Upper lobe of left lung (tissue), 6 donors: ENCODE results near the gene KLHL18. TPM values are rescaled to one million over a fixed set of nuclear protein-coding genes. Genes with fewer than 3 reads are reported as not detected.

Experiments
- ATAC-seq, 2 donors: fragments of 200-7000 bp; cut with Tn5 transposase; one replicate each; pipeline ENCODE4 v1.9.1; 2022; ENCODE audit warnings: mild to moderate bottlenecking in 2 of 2, moderate library complexity in 2 of 2; ENCODE audit not compliant: low FRiP score in 2 of 2
- DNase-seq, 2 donors: peaks; one replicate each; pipeline ENCODE4 v3.0.0-alpha.2; 2019 to 2020
- H3K27ac ChIP-seq, 4 donors: fragments of 200-600 bp; sonication (generic); one replicate each; pipeline ENCODE4 v1.5.1; 2016 to 2019
- H3K27me3 ChIP-seq, 4 donors: fragments of 200-600 bp; sonication (generic); one replicate each; pipeline ENCODE4 v1.5.1; 2017 to 2019
- H3K36me3 ChIP-seq, 4 donors: fragments of 200-600 bp; sonication (generic); one replicate each; pipeline ENCODE4 v1.5.1; 2016 to 2019
- H3K4me1 ChIP-seq, 4 donors: fragments of 200-600 bp; sonication (generic); one replicate each; pipeline ENCODE4 v1.5.1; 2018 to 2019
- H3K4me3 ChIP-seq, 4 donors: fragments of 200-600 bp; sonication (generic); one replicate each; pipeline ENCODE4 v1.5.1; 2017 to 2019; ENCODE audit warnings: mild to moderate bottlenecking in 2 of 4, moderate library complexity in 1 of 4
- H3K9me3 ChIP-seq, 4 donors: fragments of 200-600 bp; sonication (generic); one replicate each; pipeline ENCODE4 v1.5.1; 2018 to 2019
- EP300 ChIP-seq, 4 donors: sonication (generic); formaldehyde crosslinking; IDR thresholded peaks; one replicate each; pipeline ENCODE4 v1.5.1; 2017; ENCODE audit warnings: antibody characterized with exemption in 4 of 4, control low read depth in 2 of 4
- POLR2A ChIP-seq, 4 donors: fragments of 450-650 bp; IDR thresholded peaks; one replicate each; pipeline ENCODE4 v1.5.1; 2016 to 2017; ENCODE audit warnings: antibody characterized with exemption in 4 of 4, mild to moderate bottlenecking in 2 of 4
- POLR2AphosphoS5 ChIP-seq, 2 donors: sonication (generic); formaldehyde crosslinking; IDR thresholded peaks; one replicate each; pipeline ENCODE4 v1.5.1; 2017; ENCODE audit warnings: antibody characterized with exemption in 2 of 2
- WGBS, 2 donors: methylation state at CpG; one replicate each; pipeline ENCODE4 v1.1.5; 2017 to 2018; 5-methylcytosine and 5-hydroxymethylcytosine counted together
- total RNA-seq, 6 donors: library from RNA; depleted of rRNA in 4 of 6; stranded (reverse); fragments of >200 nt in 4 of 6; gene quantifications; one replicate each; pipeline versions ENCODE4 v1.1.0 to v1.2.1, GENCODE V29; 2016 to 2021
- TF ChIP-seq, protein P1 (sequence below), 6 experiments: fragments of 450-650 bp in 4 of 6; fragments of 200-600 bp in 2 of 6; sonication (generic) in 2 of 6; IDR thresholded peaks; one replicate each; pipeline ENCODE4 v1.5.1; 2016 to 2019; ENCODE audit warnings: antibody characterized with exemption in 6 of 6
- donor health status: DM: no; HTN: no; CAD: no; lungs with moderate emphysema.
- donor health status: DM: no; HTN: yes; CAD: no; lungs with severe emphysema.

Gene KLHL18
- total RNA-seq, 6 donors from 2014 or later, result 12.6 to 35.5 (median 19.4) TPM

GRCh38 chr3:47370887-47371697, 88.3 kb downstream of the KLHL18 start:
- ATAC-seq, result no peak
- no peaks in the 10 kb centered on the region for H3K9me3 ChIP-seq
- H3K27ac ChIP-seq, result no peak overlapping the region
- H3K36me3 ChIP-seq, result no peaks in the 10 kb centered on the region
- H3K27me3 ChIP-seq, result no peaks in the 10 kb centered on the region
- H3K4me1 ChIP-seq, result peaks cover 0 to 8% (median under 1%) of the 10 kb centered on the region in 4 donors
- TF ChIP-seq EP300 (IDR thresholded peaks at IDR 0.05) (no peak), POLR2AphosphoS5 (IDR thresholded peaks at IDR 0.05) (no peak)
- TF ChIP-seq, protein P1, sequence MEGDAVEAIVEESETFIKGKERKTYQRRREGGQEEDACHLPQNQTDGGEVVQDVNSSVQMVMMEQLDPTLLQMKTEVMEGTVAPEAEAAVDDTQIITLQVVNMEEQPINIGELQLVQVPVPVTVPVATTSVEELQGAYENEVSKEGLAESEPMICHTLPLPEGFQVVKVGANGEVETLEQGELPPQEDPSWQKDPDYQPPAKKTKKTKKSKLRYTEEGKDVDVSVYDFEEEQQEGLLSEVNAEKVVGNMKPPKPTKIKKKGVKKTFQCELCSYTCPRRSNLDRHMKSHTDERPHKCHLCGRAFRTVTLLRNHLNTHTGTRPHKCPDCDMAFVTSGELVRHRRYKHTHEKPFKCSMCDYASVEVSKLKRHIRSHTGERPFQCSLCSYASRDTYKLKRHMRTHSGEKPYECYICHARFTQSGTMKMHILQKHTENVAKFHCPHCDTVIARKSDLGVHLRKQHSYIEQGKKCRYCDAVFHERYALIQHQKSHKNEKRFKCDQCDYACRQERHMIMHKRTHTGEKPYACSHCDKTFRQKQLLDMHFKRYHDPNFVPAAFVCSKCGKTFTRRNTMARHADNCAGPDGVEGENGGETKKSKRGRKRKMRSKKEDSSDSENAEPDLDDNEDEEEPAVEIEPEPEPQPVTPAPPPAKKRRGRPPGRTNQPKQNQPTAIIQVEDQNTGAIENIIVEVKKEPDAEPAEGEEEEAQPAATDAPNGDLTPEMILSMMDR (IDR thresholded peaks at IDR 0.05), result peak in 2 of 6 experiments; percentile 53 to 60
- no peak overlapping the region for H3K4me3 ChIP-seq
- peak in 1 of 2 donors; percentile 42 for DNase-seq
- 38 to 63% methylated on average over 6 to 13 of the region's 13 CpGs for WGBS, 2 donors

DNA sequence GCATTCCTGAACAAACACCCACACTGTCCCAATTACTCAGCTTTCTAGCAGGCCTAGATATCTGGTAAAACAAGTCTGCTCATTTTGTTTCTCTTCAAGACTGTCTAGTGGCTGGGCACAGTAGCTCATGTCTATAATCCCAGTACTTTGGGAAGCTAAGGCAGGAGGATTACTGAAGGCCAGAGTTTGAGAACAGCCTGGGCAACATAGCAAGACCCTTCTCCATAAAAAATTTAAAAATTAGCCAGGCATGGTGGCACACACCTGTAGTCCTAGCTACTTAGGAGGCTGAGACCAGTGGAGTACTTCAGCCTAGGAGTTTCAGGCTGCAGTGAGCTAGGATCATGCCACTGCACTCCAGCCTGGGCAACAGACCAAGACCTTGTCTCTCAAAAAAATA, 91.8 kb downstream of the KLHL18 start:
- DNase-seq, result no peak
- H3K9me3 ChIP-seq, result no peaks in the 10 kb centered on the region
- TF ChIP-seq EP300 (IDR thresholded peaks at IDR 0.05) (no peak), POLR2AphosphoS5 (IDR thresholded peaks at IDR 0.05) (no peak), POLR2A (IDR thresholded peaks at IDR 0.05) (no peak)
- ATAC-seq, result no peak
- peaks cover 3 to 21% (median 11%) of the 10 kb centered on the region in 4 donors for H3K4me1 ChIP-seq
- no peak overlapping the region for H3K27ac ChIP-seq
- no peak overlapping the region for H3K4me3 ChIP-seq
- no peaks in the 10 kb centered on the region for H3K27me3 ChIP-seq
- H3K36me3 ChIP-seq, result no peaks in the 10 kb centered on the region

DNA sequence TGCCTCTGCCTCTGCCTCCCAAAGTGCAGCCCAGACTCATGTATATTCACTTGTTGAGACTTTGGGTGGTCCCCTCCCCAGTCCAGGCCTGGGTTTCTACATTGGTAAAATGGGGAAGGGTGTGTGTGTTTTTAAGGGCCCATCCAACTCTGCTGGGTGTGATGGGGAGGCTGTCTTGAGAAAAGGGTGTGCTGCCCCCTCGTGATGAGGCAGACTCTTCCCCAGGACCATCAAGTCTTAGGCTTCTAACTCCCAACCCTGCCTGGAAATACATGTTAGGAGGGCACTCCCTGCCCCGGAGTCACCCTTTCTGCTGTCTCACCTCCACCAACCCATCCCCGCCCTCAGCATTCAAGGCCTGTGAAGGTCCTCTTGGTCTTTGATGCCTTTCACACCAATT, 93.6 kb downstream of the KLHL18 start:
- WGBS, 2 donors, result 88 to 90% methylated on average over 3 of the region's 3 CpGs

DNA sequence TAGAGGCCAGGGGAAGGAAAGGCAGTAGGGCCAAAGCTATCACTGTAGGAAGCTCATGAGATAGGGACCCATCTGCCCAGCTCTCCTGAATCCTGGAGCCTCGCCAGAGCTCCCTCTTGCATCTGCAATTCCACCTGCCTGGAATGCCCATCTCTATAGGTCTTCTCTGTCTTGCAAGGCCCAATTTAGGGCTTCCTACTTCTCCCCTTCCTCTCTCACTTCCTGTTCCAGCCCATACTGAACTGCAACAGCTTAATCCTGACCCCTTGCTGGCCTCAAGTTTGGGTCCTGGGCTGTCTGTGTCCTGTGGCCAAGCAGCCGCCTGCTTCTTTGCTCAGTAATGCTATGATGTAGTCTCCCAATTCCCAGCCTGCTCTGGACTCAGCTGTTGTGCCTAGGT, 94.4 kb downstream of the KLHL18 start:
- H3K36me3 ChIP-seq, result no peaks in the 10 kb centered on the region
- H3K4me1 ChIP-seq, result peaks cover 15 to 34% (median 21%) of the 10 kb centered on the region in 4 donors
- TF ChIP-seq EP300 (IDR thresholded peaks at IDR 0.05) (no peak), POLR2AphosphoS5 (IDR thresholded peaks at IDR 0.05) (no peak), POLR2A (IDR thresholded peaks at IDR 0.05) (no peak)
- TF ChIP-seq, protein P1 (IDR thresholded peaks at IDR 0.05), result no peak
- WGBS, 2 donors, result 81 to 83% methylated on average over 2 of the region's 2 CpGs
- no peaks in the 10 kb centered on the region for H3K27me3 ChIP-seq
- H3K9me3 ChIP-seq, result no peaks in the 10 kb centered on the region
- DNase-seq, result no peak
- H3K27ac ChIP-seq, result no peak overlapping the region
- H3K4me3 ChIP-seq, result no peak overlapping the region
- ATAC-seq, result no peak

More for the DNA sequence above, 93.6 kb downstream of the KLHL18 start:
- H3K36me3 ChIP-seq, result no peaks in the 10 kb centered on the region
- no peak overlapping the region for H3K27ac ChIP-seq
- H3K4me3 ChIP-seq, result no peak overlapping the region
- TF ChIP-seq POLR2AphosphoS5 (IDR thresholded peaks at IDR 0.05), result no peak
- no peak for TF ChIP-seq POLR2A (IDR thresholded peaks at IDR 0.05)
- TF ChIP-seq, protein P1 (IDR thresholded peaks at IDR 0.05), result no peak
- no peak for TF ChIP-seq EP300 (IDR thresholded peaks at IDR 0.05)
- H3K9me3 ChIP-seq, result no peaks in the 10 kb centered on the region
- H3K27me3 ChIP-seq, result no peaks in the 10 kb centered on the region
- DNase-seq (no peak), ATAC-seq (no peak)
- peaks cover 8 to 26% (median 15%) of the 10 kb centered on the region in 4 donors for H3K4me1 ChIP-seq

DNA sequence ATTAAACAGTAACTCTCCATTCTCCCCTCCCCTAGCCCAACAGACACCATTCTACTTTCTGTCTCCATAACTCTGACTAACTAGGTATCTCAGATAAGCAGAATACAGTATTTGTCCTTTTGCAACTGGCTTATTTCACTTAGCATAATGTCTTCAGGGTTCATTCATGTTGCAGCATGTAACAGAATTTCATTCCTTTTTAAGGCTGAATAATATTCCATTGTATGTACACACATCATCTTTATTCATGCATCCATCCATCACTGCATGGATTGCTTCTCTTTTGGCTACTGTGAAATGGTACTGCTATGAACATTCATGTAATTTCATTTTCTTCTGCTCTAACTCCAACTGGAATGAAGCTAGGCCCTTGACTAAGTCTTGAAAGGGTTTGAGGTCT, 96.1 kb downstream of the KLHL18 start:
- TF ChIP-seq, protein P1 (IDR thresholded peaks at IDR 0.05), result no peak
- TF ChIP-seq POLR2AphosphoS5 (IDR thresholded peaks at IDR 0.05), result no peak
- TF ChIP-seq POLR2A (IDR thresholded peaks at IDR 0.05), result no peak
- no peak for TF ChIP-seq EP300 (IDR thresholded peaks at IDR 0.05)
- Histone ChIP-seq H3K4me1 (peaks cover 20 to 51% (median 24%) of the 10 kb centered on the region in 4 donors), H3K36me3 (no peaks in the 10 kb centered on the region), H3K27me3 (no peaks in the 10 kb centered on the region), H3K9me3 (no peaks in the 10 kb centered on the region), H3K4me3 (no peak overlapping the region), H3K27ac (no peak overlapping the region)
- ATAC-seq (no peak), DNase-seq (no peak)
